GM23248 (cell line): ENCODE results near the gene MGMT. TPM values are rescaled to one million over a fixed set of nuclear protein-coding genes. Genes with fewer than 3 reads are reported as not detected.

Experiments used
- DNase-seq: peaks from one replicate; pipeline ENCODE4 v3.0.0-alpha.2; 2015
- H2AFZ ChIP-seq: fragments of 200-600 bp; sonication (generic); 2 replicates; pipeline ENCODE4 v1.6.1; 2016; ENCODE audit warnings: antibody characterized with exemption
- H3F3A ChIP-seq: fragments of 200-600 bp; sonication (generic); 2 replicates; pipeline ENCODE4 v1.6.1; 2016; ENCODE audit warnings: mild to moderate bottlenecking, antibody characterized with exemption, mixed run types; ENCODE audit not compliant: insufficient read depth
- H3K27ac ChIP-seq: fragments of 200-600 bp; sonication (generic); 2 replicates; pipeline ENCODE4 v1.5.1; 2016; ENCODE audit warnings: mild to moderate bottlenecking
- H3K27me3 ChIP-seq: fragments of 200-600 bp; sonication (generic); replicated peaks from 2 replicates; pipeline ENCODE4 v1.6.1; 2016; ENCODE audit warnings: mild to moderate bottlenecking; ENCODE audit not compliant: insufficient read depth
- H3K36me3 ChIP-seq: fragments of 200-600 bp; sonication (generic); 2 replicates; pipeline ENCODE4 v1.6.1; 2016; ENCODE audit warnings: low read depth, mild to moderate bottlenecking
- H3K4me1 ChIP-seq: fragments of 200-600 bp; sonication (generic); 2 replicates; pipeline ENCODE4 v1.6.1; 2016; ENCODE audit warnings: mild to moderate bottlenecking; ENCODE audit not compliant: insufficient read depth
- H3K4me2 ChIP-seq: fragments of 200-600 bp; sonication (generic); one replicate; pipeline ENCODE4 v1.6.1; 2016; ENCODE audit warnings: mild to moderate bottlenecking; ENCODE audit not compliant: unreplicated experiment
- H3K4me3 ChIP-seq: fragments of 200-600 bp; sonication (generic); 2 replicates; pipeline ENCODE4 v1.5.1; 2016; ENCODE audit warnings: mild to moderate bottlenecking
- H3K79me2 ChIP-seq: fragments of 200-600 bp; sonication (generic); 2 replicates; pipeline ENCODE4 v1.6.1; 2016; ENCODE audit warnings: mild to moderate bottlenecking; ENCODE audit not compliant: insufficient read depth
- H3K9ac ChIP-seq: fragments of 200-600 bp; sonication (generic); 2 replicates; pipeline ENCODE4 v1.6.1; 2016; ENCODE audit warnings: mild to moderate bottlenecking
- H3K9me2 ChIP-seq: fragments of 200-600 bp; sonication (generic); 2 replicates; pipeline ENCODE4 v1.6.1; 2016; ENCODE audit warnings: mixed run types, mild to moderate bottlenecking, moderate library complexity; ENCODE audit not compliant: insufficient read depth
- H3K9me3 ChIP-seq: fragments of 200-600 bp; sonication (generic); one replicate; pipeline ENCODE4 v1.6.1; 2017; ENCODE audit warnings: low read depth
- H4K20me1 ChIP-seq: fragments of 200-600 bp; sonication (generic); 2 replicates; pipeline ENCODE4 v1.6.0; 2016; ENCODE audit not compliant: insufficient read depth
- EZH2 ChIP-seq: fragments of 200-600 bp; sonication (generic); IDR thresholded peaks from 2 replicates; pipeline ENCODE4 v1.6.1; 2018; ENCODE audit warnings: antibody characterized with exemption, mild to moderate bottlenecking; ENCODE audit not compliant: insufficient read depth, poor library complexity, severe bottlenecking
- EZH2phosphoT487 ChIP-seq: fragments of 200-600 bp; sonication (generic); IDR thresholded peaks from 2 replicates; pipeline ENCODE4 v1.6.1; 2018; ENCODE audit warnings: antibody characterized with exemption, moderate library complexity, mild to moderate bottlenecking, low read depth; ENCODE audit not compliant: insufficient read depth
- WGBS, 2 experiments: methylation state at CpG; one replicate each; pipeline ENCODE4 v1.1.6; 2015 to 2017; ENCODE audit warnings: low lambda C conversion rate in 2 of 2, low coverage in 1 of 2; ENCODE audit errors: missing lambda C conversion rate in 2 of 2; 5-methylcytosine and 5-hydroxymethylcytosine counted together
- in situ Hi-C: fragments of 300-500 bp; cut with MboI; formaldehyde crosslinking; loops from 2 replicates; pipeline ENCODE4 v1.15.0; 2020
- polyA plus RNA-seq: library from polyadenylated mRNA; unstranded; fragments of >200 nt; fragmentation: Nextera tagmentation; extraction: Ambion mirVana; gene quantifications from 2 replicates; pipeline ENCODE4 v1.2.1, GENCODE V29; 2016
- total RNA-seq: library from RNA; depleted of rRNA; stranded (reverse); fragments of >200 nt; shearing (Covaris generic); gene quantifications from 2 replicates; pipeline ENCODE4 v1.2.3, GENCODE V29; 2014

MGMT gene
- total and polyA plus RNA-seq, 2 experiments from 2014 or later: 28.5 to 35.1 TPM

- H3K36me3 ChIP-seq: no peaks in the 10 kb centered on the region
- H2AFZ ChIP-seq: no peak overlapping the region
- no peaks in the 10 kb centered on the region for H3K79me2 ChIP-seq
- H3K4me1 ChIP-seq: no peaks in the 10 kb centered on the region
- no peaks in the 10 kb centered on the region for H3F3A ChIP-seq
- no peaks in the 10 kb centered on the region for H3K27me3 ChIP-seq
- no peak overlapping the region for H3K27ac ChIP-seq
- 96 to 97% methylated on average over 6 of the region's 6 CpGs for WGBS, 2 experiments
- H3K9me3 ChIP-seq: no peaks in the 10 kb centered on the region
- H3K4me3 ChIP-seq: no peak overlapping the region
- no peaks in the 10 kb centered on the region for H3K9me2 ChIP-seq
- TF ChIP-seq EZH2phosphoT487 (no peak), EZH2 (no peak)
- in situ Hi-C loops: no loop called here
- no peaks in the 10 kb centered on the region for H4K20me1 ChIP-seq
- no peak for DNase-seq
- H3K9ac ChIP-seq: no peak overlapping the region
- H3K4me2 ChIP-seq: no peak overlapping the region
These were observed 181.8 kb downstream of the MGMT start for GRCh38 chr10:129648856-129649255.

- H3K4me1 ChIP-seq: no peaks in the 10 kb centered on the region
- H3K27me3 ChIP-seq: no peaks in the 10 kb centered on the region
- H4K20me1 ChIP-seq: no peaks in the 10 kb centered on the region
- H3K27ac ChIP-seq: no peak overlapping the region
- H3K4me3 ChIP-seq: no peak overlapping the region
- no peak overlapping the region for H3K9ac ChIP-seq
- WGBS, 2 experiments: 94% methylated on average over 15 of the region's 15 CpGs
- H3K79me2 ChIP-seq: no peaks in the 10 kb centered on the region
- H3K9me2 ChIP-seq: no peaks in the 10 kb centered on the region
- no peak for TF ChIP-seq EZH2
- no peak for TF ChIP-seq EZH2phosphoT487
- in situ Hi-C loops: no loop called here
- DNase-seq: no peak
- H2AFZ ChIP-seq: no peak overlapping the region
- no peaks in the 10 kb centered on the region for H3K9me3 ChIP-seq
- H3K4me2 ChIP-seq: no peak overlapping the region
- H3F3A ChIP-seq: no peaks in the 10 kb centered on the region
- H3K36me3 ChIP-seq: no peaks in the 10 kb centered on the region
These were observed 185.0 kb downstream of the MGMT start for GRCh38 chr10:129652021-129652420.

GRCh38 chr10:129652521-129653201 lies 185.6 kb downstream of the MGMT start:
- H3K79me2 ChIP-seq: no peaks in the 10 kb centered on the region
- no peaks in the 10 kb centered on the region for H4K20me1 ChIP-seq
- in situ Hi-C loops: no loop called here
- no peak overlapping the region for H3K4me2 ChIP-seq
- no peak for DNase-seq
- H3F3A ChIP-seq: no peaks in the 10 kb centered on the region
- H3K4me1 ChIP-seq: no peaks in the 10 kb centered on the region
- TF ChIP-seq EZH2 (no peak), EZH2phosphoT487 (no peak)
- no peak overlapping the region for H3K9ac ChIP-seq
- H3K36me3 ChIP-seq: no peaks in the 10 kb centered on the region
- no peaks in the 10 kb centered on the region for H3K27me3 ChIP-seq
- H2AFZ ChIP-seq: no peak overlapping the region
- no peaks in the 10 kb centered on the region for H3K9me2 ChIP-seq
- WGBS, 2 experiments: 95 to 98% methylated on average over 22 of the region's 22 CpGs
- H3K27ac ChIP-seq: no peak overlapping the region
- no peaks in the 10 kb centered on the region for H3K9me3 ChIP-seq
- H3K4me3 ChIP-seq: no peak overlapping the region

GRCh38 chr10:129653428-129653827 lies 186.4 kb downstream of the MGMT start:
- Histone ChIP-seq H3K9ac (no peak overlapping the region), H3K4me1 (no peaks in the 10 kb centered on the region), H3K79me2 (no peaks in the 10 kb centered on the region), H3K9me2 (no peaks in the 10 kb centered on the region), H3K9me3 (no peaks in the 10 kb centered on the region), H3K27me3 (no peaks in the 10 kb centered on the region), H3F3A (no peaks in the 10 kb centered on the region), H3K4me3 (no peak overlapping the region), H3K4me2 (no peak overlapping the region), H3K36me3 (no peaks in the 10 kb centered on the region), H4K20me1 (no peaks in the 10 kb centered on the region), H2AFZ (no peak overlapping the region), H3K27ac (no peak overlapping the region)
- DNase-seq: no peak
- TF ChIP-seq EZH2phosphoT487 (no peak), EZH2 (no peak)
- in situ Hi-C loops: no loop called here
- WGBS, 2 experiments: 76 to 79% methylated on average over 8 of the region's 8 CpGs

- Histone ChIP-seq H3K36me3 (no peaks in the 10 kb centered on the region), H3K9me3 (no peaks in the 10 kb centered on the region), H3K79me2 (no peaks in the 10 kb centered on the region), H3K4me3 (no peak overlapping the region), H2AFZ (no peak overlapping the region), H3K27ac (no peak overlapping the region), H3K4me2 (no peak overlapping the region), H3K27me3 (no peaks in the 10 kb centered on the region), H3K9ac (no peak overlapping the region), H4K20me1 (no peaks in the 10 kb centered on the region), H3K9me2 (no peaks in the 10 kb centered on the region), H3F3A (no peaks in the 10 kb centered on the region), H3K4me1 (no peaks in the 10 kb centered on the region)
- 88% methylated on average over 11 of the region's 11 CpGs for WGBS, 2 experiments
- in situ Hi-C loops: no loop called here
- DNase-seq: no peak
- no peak for TF ChIP-seq EZH2
- no peak for TF ChIP-seq EZH2phosphoT487
These were observed 186.8 kb downstream of the MGMT start for GRCh38 chr10:129653861-129654260.
